ENCODE data around the gene PRR5L. TPM values are rescaled to one million over a fixed set of nuclear protein-coding genes. Genes with fewer than 3 reads are reported as not detected.

Gene PRR5L
- total and polyA plus RNA-seq, 9 donors, result 5.9 to 56.3 (median 22.1) TPM

- H3K36me3 ChIP-seq, result no peaks in the 10 kb centered on the region
- H3K4me3 ChIP-seq, result no peak overlapping the region
- H3K4me1 ChIP-seq (ENCODE audit: insufficient read depth), result peaks cover 9% of the 10 kb centered on the region
- H3K27ac ChIP-seq, result no peak overlapping the region
- DNase-seq, result no peak
- no peak for TF ChIP-seq EP300 (IDR thresholded peaks at IDR 0.05)
- no peak for TF ChIP-seq CTCF (IDR thresholded peaks at IDR 0.05)
- no peak for TF ChIP-seq POLR2A (IDR thresholded peaks at IDR 0.05)
- 88 to 98% (median 96%) methylated on average over 2 of the region's 2 CpGs for WGBS, 3 donors
- H3K27me3 ChIP-seq, result no peaks in the 10 kb centered on the region
- no peaks in the 10 kb centered on the region for H3K9me3 ChIP-seq
- intact Hi-C loops (cut with DNase I), result loop anchor here in 1 of 4 donors (10.0 kb wide), 1 partner anchor 84 kb away; no protein-coding TSS in a partner anchor
Measured at GRCh38 chr11:36371181-36371580, 75.1 kb downstream of the PRR5L start.

- no peak for TF ChIP-seq CTCF (IDR thresholded peaks at IDR 0.05)
- TF ChIP-seq POLR2A (IDR thresholded peaks at IDR 0.05), result no peak
- no peak for TF ChIP-seq EP300 (IDR thresholded peaks at IDR 0.05)
- DNase-seq, result no peak
- intact Hi-C loops (cut with DNase I), result loop anchor here in 1 of 4 donors (10.0 kb wide), 1 partner anchor 83 kb away; no protein-coding TSS in a partner anchor
- no peaks in the 10 kb centered on the region for H3K27me3 ChIP-seq
- H3K36me3 ChIP-seq, result no peaks in the 10 kb centered on the region
- H3K9me3 ChIP-seq, result no peaks in the 10 kb centered on the region
- peaks cover 9% of the 10 kb centered on the region for H3K4me1 ChIP-seq (ENCODE audit: insufficient read depth)
- no peak overlapping the region for H3K4me3 ChIP-seq
- H3K27ac ChIP-seq, result no peak overlapping the region
- WGBS, 3 donors, result 94 to 98% (median 96%) methylated on average over 7 of the region's 7 CpGs
Measured at GRCh38 chr11:36371590-36371989, 75.5 kb downstream of the PRR5L start.

GRCh38 chr11:36372101-36372771, 76.1 kb downstream of the PRR5L start:
- no peaks in the 10 kb centered on the region for H3K36me3 ChIP-seq
- TF ChIP-seq CTCF (IDR thresholded peaks at IDR 0.05) (no peak), POLR2A (IDR thresholded peaks at IDR 0.05) (no peak), EP300 (IDR thresholded peaks at IDR 0.05) (no peak)
- no peaks in the 10 kb centered on the region for H3K9me3 ChIP-seq
- 32 to 55% (median 45%) methylated on average over 6 of the region's 6 CpGs for WGBS, 3 donors
- H3K27ac ChIP-seq, result no peak overlapping the region
- H3K4me1 ChIP-seq (ENCODE audit: insufficient read depth), result peaks cover 8% of the 10 kb centered on the region
- H3K27me3 ChIP-seq, result no peaks in the 10 kb centered on the region
- DNase-seq, result no peak
- intact Hi-C loops (cut with DNase I), result loop anchor here in 1 of 4 donors (10.0 kb wide), 1 partner anchor 83 kb away; no protein-coding TSS in a partner anchor
- no peak overlapping the region for H3K4me3 ChIP-seq

- H3K27me3 ChIP-seq, result no peaks in the 10 kb centered on the region
- DNase-seq, result peak in 1 of 5 donors; percentile 26
- peaks cover 7% of the 10 kb centered on the region for H3K4me1 ChIP-seq (ENCODE audit: insufficient read depth)
- no peak overlapping the region for H3K27ac ChIP-seq
- H3K4me3 ChIP-seq, result no peak overlapping the region
- 25 to 38% (median 33%) methylated on average over 6 of the region's 6 CpGs for WGBS, 3 donors
- H3K9me3 ChIP-seq, result no peaks in the 10 kb centered on the region
- H3K36me3 ChIP-seq, result no peaks in the 10 kb centered on the region
- TF ChIP-seq CTCF (IDR thresholded peaks at IDR 0.05) (no peak), EP300 (IDR thresholded peaks at IDR 0.05) (no peak), POLR2A (IDR thresholded peaks at IDR 0.05) (no peak)
- intact Hi-C loops (cut with DNase I), result loop anchor here in 1 of 4 donors (10.0 kb wide), 1 partner anchor 81 kb away; no protein-coding TSS in a partner anchor
Measured at GRCh38 chr11:36373016-36374010, 77.2 kb downstream of the PRR5L start.

Measured in ovary (tissue), 9 donors.